Endothelial cell of umbilical vein (primary cell): Measurements from ENCODE around the gene GATD1. TPM values are rescaled to one million over a fixed set of nuclear protein-coding genes. Genes with fewer than 3 reads are reported as not detected.

ENCODE experiments used
- BruUV-seq: library from RNA; stranded (reverse); fragments of 400-500 nt; replicated peaks from 2 replicates; lab custom pipeline; 2021; lab: Mats Ljungman, UMichigan
- CTCF ChIA-PET: fragments of 300-600, 350-600 bp; sonication (Branson Sonifier 250); formaldehyde crosslinking; loops from one replicate; lab custom pipeline; 2021; ENCODE audit warnings: antibody characterized with exemption, inconsistent platforms; lab: Charles Lee
- POLR2A ChIA-PET: fragments of 300-600, 350-600 bp; sonication (Branson Sonifier 250); formaldehyde crosslinking; loops from one replicate; lab custom pipeline; 2021; ENCODE audit warnings: antibody characterized with exemption, inconsistent platforms; lab: Charles Lee
- DNase-seq: peaks from one replicate; pipeline ENCODE4 v3.0.0-alpha.2; 2011; ENCODE audit warnings: low read depth, low spot score
- FAIRE-seq: peaks from 2 replicates; lab custom pipeline; 2011; peaks lifted over from hg19 to GRCh38; lab: Jason Lieb, UNC
- H2AFZ ChIP-seq: 2 replicates; pipeline ENCODE4 v1.6.0; 2012; ENCODE audit warnings: low read depth, low read length, control low read depth, inconsistent platforms
- H3K27ac ChIP-seq: 2 replicates; pipeline ENCODE4 v1.5.1; 2011; ENCODE audit warnings: low read depth, mild to moderate bottlenecking, control low read depth, low read length, moderate library complexity; ENCODE audit not compliant: insufficient read depth
- H3K27me3 ChIP-seq, 2 experiments: 2 replicates each; pipeline versions ENCODE4 v1.6.0 to v1.6.1; 2011; ENCODE audit warnings: low read length in 2 of 2, mixed read lengths in 1 of 2; ENCODE audit not compliant: control insufficient read depth in 2 of 2, insufficient read depth in 2 of 2
- H3K36me3 ChIP-seq, 2 experiments: 2 replicates in 1 of 2; 3 replicates in 1 of 2; pipeline ENCODE4 v1.5.1; 2011; ENCODE audit warnings: low read length in 2 of 2, mild to moderate bottlenecking in 1 of 2, moderate library complexity in 1 of 2; ENCODE audit not compliant: control insufficient read depth in 2 of 2, insufficient read depth in 2 of 2; ENCODE audit errors: extremely low read depth in 1 of 2
- H3K4me1 ChIP-seq: 3 replicates; pipeline ENCODE4 v1.5.1; 2011; ENCODE audit warnings: mild to moderate bottlenecking, low read length; ENCODE audit not compliant: control insufficient read depth, insufficient read depth; ENCODE audit errors: extremely low read depth
- H3K4me2 ChIP-seq: 2 replicates; pipeline ENCODE4 v1.6.1; 2011; ENCODE audit warnings: low read length, control low read depth, mixed read lengths; ENCODE audit not compliant: insufficient read depth
- H3K4me3 ChIP-seq, 3 experiments: fragments of 200-600 bp in 1 of 3; sonication (generic), shearing (Covaris generic) in 1 of 3; replicated peaks in 1 of 3; 2 replicates each; pipeline ENCODE4 v1.5.1; 2011 to 2016; ENCODE audit warnings: control low read depth in 3 of 3, low read length in 3 of 3, mild to moderate bottlenecking in 2 of 3, inconsistent platforms in 1 of 3, low read depth in 1 of 3, moderate library complexity in 1 of 3; ENCODE audit not compliant: insufficient read depth in 1 of 3
- H3K79me2 ChIP-seq: 2 replicates; pipeline ENCODE4 v1.6.0; 2012; ENCODE audit warnings: low read length, inconsistent platforms; ENCODE audit not compliant: control insufficient read depth, insufficient read depth
- H3K9ac ChIP-seq: replicated peaks from 2 replicates; pipeline ENCODE3; 2011; ENCODE audit warnings: low read length, control low read depth; ENCODE audit not compliant: insufficient read depth; ENCODE audit errors: extremely low read depth
- H3K9me1 ChIP-seq: replicated peaks from 3 replicates; pipeline ENCODE4 v1.6.0; 2011; ENCODE audit warnings: mild to moderate bottlenecking, low read length; ENCODE audit not compliant: control insufficient read depth, insufficient read depth; ENCODE audit errors: extremely low read depth
- H3K9me3 ChIP-seq: replicated peaks from 2 replicates; pipeline ENCODE4 v1.5.1; 2012; ENCODE audit warnings: low read length, inconsistent platforms; ENCODE audit not compliant: control insufficient read depth, insufficient read depth
- H4K20me1 ChIP-seq: replicated peaks from 2 replicates; pipeline ENCODE3; 2011; ENCODE audit warnings: mild to moderate bottlenecking, low read length; ENCODE audit not compliant: control insufficient read depth, insufficient read depth; ENCODE audit errors: extremely low read depth
- CTCF ChIP-seq, 2 donors: IDR thresholded peaks; 1 replicate in 1 of 2; 2 replicates in 1 of 2; pipeline ENCODE4 v1.5.1; 2011; ENCODE audit warnings: low read length in 2 of 2, mild to moderate bottlenecking in 2 of 2, moderate library complexity in 2 of 2, control low read depth in 1 of 2, inconsistent platforms in 1 of 2, low read depth in 1 of 2; ENCODE audit not compliant: insufficient read depth in 1 of 2; ENCODE audit errors: extremely low read depth in 1 of 2
- EZH2 ChIP-seq: IDR thresholded peaks from 2 replicates; pipeline ENCODE4 v1.6.1; 2012; ENCODE audit warnings: borderline replicate concordance, low read depth, mild to moderate bottlenecking, moderate library complexity, low read length, inconsistent platforms; ENCODE audit not compliant: severe bottlenecking
- FOS ChIP-seq: IDR thresholded peaks from 2 replicates; pipeline ENCODE4 v1.6.1; 2011; ENCODE audit warnings: mild to moderate bottlenecking, low read length, moderate library complexity, borderline replicate concordance; ENCODE audit not compliant: insufficient read depth
- GATA2 ChIP-seq: IDR thresholded peaks from 2 replicates; pipeline ENCODE4 v1.7.0; 2011; ENCODE audit warnings: low read depth, mild to moderate bottlenecking, moderate library complexity, mixed read lengths, low read length; ENCODE audit not compliant: insufficient read length, insufficient read depth
- JUN ChIP-seq: IDR thresholded peaks from 2 replicates; pipeline ENCODE4 v1.6.1; 2011; ENCODE audit warnings: borderline replicate concordance, low read depth; ENCODE audit not compliant: insufficient read length, insufficient read depth
- MYC ChIP-seq: IDR thresholded peaks from one replicate; pipeline ENCODE4 v1.6.1; 2011; ENCODE audit warnings: mild to moderate bottlenecking, low read depth, low read length
- POLR2A ChIP-seq: IDR thresholded peaks from 2 replicates; pipeline ENCODE4 v1.6.1; 2012; ENCODE audit warnings: low read depth, mild to moderate bottlenecking, control low read depth, low read length
- POLR2AphosphoS5 ChIP-seq: IDR thresholded peaks from 2 replicates; pipeline ENCODE4 v1.6.1; 2012; ENCODE audit warnings: low read depth, mild to moderate bottlenecking, control low read depth, low read length, moderate library complexity; ENCODE audit not compliant: insufficient read depth
- dilution Hi-C: fragments of 300-500 bp; cut with MboI; formaldehyde crosslinking; loops from one replicate; pipeline ENCODE4 v1.15.0; 2019; ENCODE audit warnings: low sequenced_read_pairs; ENCODE audit not compliant: extremely low pct_ligation_motif_present
- intact Hi-C: fragments of 100-400 bp; cut with micrococcal nuclease; formaldehyde crosslinking; loops from one replicate; pipeline ENCODE4 v1.10.0; 2022
- polyA plus RNA-seq, 4 experiments: library from polyadenylated mRNA; depleted of rRNA in 3 of 4; stranded (reverse) in 3 of 4; unstranded in 1 of 4; fragments of >200 nt; gene quantifications; 2 replicates each; pipeline versions ENCODE4 v1.2.1 to v1.2.3, GENCODE V29; 2011 to 2012; ENCODE audit warnings: missing spikeins in 1 of 4
- total RNA-seq: library from RNA; stranded (reverse); gene quantifications from 2 replicates; pipeline ENCODE4 v1.2.3, GENCODE V29; 2021
- TF ChIP-seq, protein P1 (sequence below): IDR thresholded peaks from 2 replicates; pipeline ENCODE4 v1.6.1; 2011; ENCODE audit not compliant: insufficient read depth, insufficient read length

GATD1 gene
- total and polyA plus RNA-seq, 2 donors (not counting 3 experiments of a cell fraction or from before 2014, with no cell fraction given), result 70.6 to 83.1 TPM

DNA sequence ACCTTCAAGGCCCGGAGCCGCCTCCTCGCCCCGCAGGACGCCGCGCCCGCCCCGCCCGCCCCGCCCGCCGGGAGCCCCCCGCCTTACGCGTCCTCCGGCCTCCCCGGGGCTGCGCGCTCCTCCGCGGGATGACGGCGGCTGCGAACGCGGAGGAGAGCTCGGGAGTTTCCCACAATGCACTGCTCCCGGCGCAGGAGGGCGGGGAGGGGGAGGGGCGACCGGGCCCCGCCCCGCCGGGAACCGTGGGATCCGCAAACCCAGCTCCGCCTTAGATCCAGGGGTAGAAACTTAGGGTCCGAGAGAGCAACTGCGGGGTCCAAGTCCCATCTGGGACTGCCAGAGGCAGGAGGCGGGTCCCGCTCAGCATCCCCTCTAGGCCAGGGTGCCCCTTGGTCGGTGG lies 12.7 kb upstream of the GATD1 start, which contains the start of gene CEND1:
CEND1 (minus strand) TSS at position 148 of the 400 bp plus-strand sequence. CDS start 1,514 bp downstream, outside the sequence.
- TF ChIP-seq POLR2AphosphoS5 (peak; percentile 46), JUN (no peak)
- no peak for DNase-seq
- Histone ChIP-seq H3K4me1 (no peaks in the 10 kb centered on the region), H3K27ac (no peak within 1 kb of the TSS), H3K27me3 (no peaks in the 10 kb centered on the region), H3K9ac (no peak within 1 kb of the TSS), H3K4me2 (no peak within 1 kb of the TSS), H3K4me3 (no peak within 1 kb of the TSS), H4K20me1 (no peaks in the 10 kb centered on the region), H3K9me3 (no peaks in the 10 kb centered on the region), H2AFZ (no peak within 1 kb of the TSS), H3K9me1 (no peaks in the 10 kb centered on the region), H3K36me3 (no peaks in the 10 kb centered on the region), H3K79me2 (no peaks in the 10 kb centered on the region)
- CTCF ChIA-PET, result interaction anchor here (1.0 to 1.5 kb wide), 2 partner anchors 13 to 62 kb away, joined by 4 read pairs; partner anchors contain the start of gene GATD1
- BruUV-seq, result no TSS peak
- intact Hi-C loops (no loop called here), dilution Hi-C loops (no loop called here)
- POLR2A ChIA-PET, result interaction anchor here (0.6 kb wide), 1 partner anchor 29 kb away, joined by 3 read pairs; the partner anchor contains the start of gene PNPLA2
- FAIRE-seq, result peak; percentile 61

DNA sequence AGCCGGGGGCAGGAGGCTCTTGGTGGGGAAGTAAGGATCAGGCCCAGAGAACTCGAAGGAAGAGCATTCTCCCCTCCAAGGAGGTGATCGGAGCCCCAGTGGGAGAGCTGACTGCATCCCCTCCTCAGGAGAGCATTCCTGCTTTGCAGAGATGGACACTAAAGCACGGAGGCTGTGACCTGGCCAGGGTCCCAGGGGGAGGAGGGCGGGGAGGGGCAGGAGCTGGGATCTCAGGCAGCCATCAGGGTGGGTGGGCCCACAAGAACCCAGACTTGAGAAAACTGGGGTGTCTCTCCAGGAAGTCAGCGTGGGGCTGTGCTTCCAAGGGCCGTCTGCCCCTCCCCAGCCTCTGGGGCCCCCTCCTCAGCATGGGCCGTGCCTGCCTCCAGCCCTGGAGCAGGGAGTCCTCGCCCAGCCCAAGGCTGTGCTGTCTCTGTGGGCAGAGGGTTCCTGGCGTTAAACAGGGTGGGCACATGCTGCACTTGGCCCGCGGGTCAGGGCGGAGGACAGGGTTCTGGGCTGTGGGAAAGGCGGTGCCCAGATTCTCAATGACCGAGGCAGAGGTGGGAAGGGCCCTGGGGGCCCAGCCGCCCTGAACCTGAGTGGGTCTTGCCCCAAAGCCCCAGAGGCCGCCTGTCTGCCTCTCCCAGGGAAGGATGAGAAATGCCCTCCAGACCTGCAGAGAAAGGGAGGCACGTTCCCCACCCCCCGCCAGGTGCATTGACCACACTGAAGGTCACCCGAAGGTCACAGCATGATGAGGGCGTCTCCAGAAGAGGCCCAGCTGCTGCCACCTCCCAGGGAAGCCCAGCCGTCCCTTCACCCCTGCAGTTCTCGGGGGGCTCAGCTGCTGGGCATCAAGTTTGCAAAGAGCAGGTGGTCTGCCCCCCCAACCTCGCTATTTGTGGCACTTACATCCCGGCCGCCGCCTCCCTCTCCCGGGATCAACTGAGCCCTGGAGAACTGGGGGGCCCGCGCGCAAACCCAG lies 12.0 kb upstream of the GATD1 start:
- dilution Hi-C loops, result no loop called here
- BruUV-seq, result no TSS peak
- H3K4me3 ChIP-seq, result no peak overlapping the region

More for the DNA sequence above, 12.0 kb upstream of the GATD1 start:
- Histone ChIP-seq H2AFZ (no peak overlapping the region), H3K9ac (no peak overlapping the region), H3K4me1 (no peaks in the 10 kb centered on the region), H4K20me1 (no peaks in the 10 kb centered on the region), H3K27ac (no peak overlapping the region), H3K27me3 (no peaks in the 10 kb centered on the region), H3K4me2 (no peak overlapping the region), H3K9me3 (no peaks in the 10 kb centered on the region), H3K36me3 (no peaks in the 10 kb centered on the region), H3K79me2 (no peaks in the 10 kb centered on the region), H3K9me1 (no peaks in the 10 kb centered on the region)
- TF ChIP-seq, protein P1, sequence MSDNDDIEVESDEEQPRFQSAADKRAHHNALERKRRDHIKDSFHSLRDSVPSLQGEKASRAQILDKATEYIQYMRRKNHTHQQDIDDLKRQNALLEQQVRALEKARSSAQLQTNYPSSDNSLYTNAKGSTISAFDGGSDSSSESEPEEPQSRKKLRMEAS, result no peak
- TF ChIP-seq MYC, result no peak
- TF ChIP-seq POLR2AphosphoS5, result no peak
- TF ChIP-seq JUN, result no peak
- no peak for TF ChIP-seq POLR2A
- no peak for TF ChIP-seq FOS
- no peak for TF ChIP-seq EZH2
- TF ChIP-seq GATA2, result no peak
- TF ChIP-seq CTCF (IDR thresholded peaks at IDR 0.05; ENCODE audit: extremely low read depth in 1 of 2, insufficient read depth in 1 of 2, low read depth in 1 of 2, low read length in 2 of 2), result no peak
- DNase-seq, result no peak
- CTCF ChIA-PET, result interaction anchor here (1.0 to 1.5 kb wide), 2 partner anchors 13 to 61 kb away, joined by 4 read pairs; partner anchors contain the start of gene GATD1
- FAIRE-seq, result no peak
- intact Hi-C loops, result no loop called here
- POLR2A ChIA-PET, result no interaction called here
